K562 (cell line): ENCODE measurements around the gene CARD8. TPM values are rescaled to one million over a fixed set of nuclear protein-coding genes. Genes with fewer than 3 reads are reported as not detected.
A peak's percentile ranks its signal among the peaks of the same experiment; 100 is the strongest.

Experiments used
- BCOR ChIP-seq: fragments of 450-650 bp; IDR thresholded peaks from 2 replicates; pipeline ENCODE4 v1.6.1; 2016
- C11orf30 ChIP-seq: fragments of 450-650 bp; IDR thresholded peaks from 2 replicates; pipeline ENCODE4 v1.6.1; 2016; ENCODE audit warnings: low read depth, mild to moderate bottlenecking
- CBFB ChIP-seq: sonication (generic); formaldehyde crosslinking; IDR thresholded peaks from 2 replicates; pipeline ENCODE4 v1.4.0; 2020; ENCODE audit warnings: mild to moderate bottlenecking, missing genetic modification reagents
- E2F3 ChIP-seq: fragments of 250-450 bp; sonication (Bioruptor Pico); IDR thresholded peaks from 2 replicates; pipeline ENCODE4 v1.4.0; 2020; ENCODE audit warnings: mild to moderate bottlenecking
- HNRNPL ChIP-seq: fragments of 200-400 bp; formaldehyde crosslinking; IDR thresholded peaks from 2 replicates; pipeline ENCODE4 v1.6.1; 2017; ENCODE audit warnings: low read depth, mild to moderate bottlenecking, low read length
- KDM4B ChIP-seq, 2 experiments: fragments of 450-650 bp in 1 of 2; sonication (generic) in 1 of 2; IDR thresholded peaks; 2 replicates each; pipeline ENCODE4 v1.6.1; 2016 to 2017; ENCODE audit warnings: borderline replicate concordance in 2 of 2, antibody characterized with exemption in 1 of 2, low read depth in 1 of 2, mild to moderate bottlenecking in 1 of 2
- MCM7 ChIP-seq, 2 experiments: fragments of 450-650 bp; IDR thresholded peaks; 2 replicates each; pipeline ENCODE4 v1.6.1; 2016 to 2018
- MIER1 ChIP-seq: fragments of 450-650 bp; IDR thresholded peaks from 2 replicates; pipeline ENCODE4 v1.6.1; 2016; ENCODE audit warnings: antibody characterized with exemption, mild to moderate bottlenecking, low read depth
- NFE2 ChIP-seq: IDR thresholded peaks from 2 replicates; pipeline ENCODE4 v1.6.1; 2014; ENCODE audit warnings: antibody characterized with exemption, low read depth
- NR1H2 ChIP-seq: sonication (generic); formaldehyde crosslinking; IDR thresholded peaks from 2 replicates; pipeline ENCODE4 v1.4.0; 2020; ENCODE audit warnings: mild to moderate bottlenecking, missing genetic modification reagents
- RAD21 ChIP-seq, 2 experiments: fragments of 250-450 bp in 1 of 2; fragments of 450-650 bp in 1 of 2; sonication (Bioruptor Pico) in 1 of 2; formaldehyde crosslinking in 1 of 2; IDR thresholded peaks in 1 of 2; conservative IDR thresholded peaks in 1 of 2; 2 replicates each; pipeline versions ENCODE4 v1.4.0 to v1.8.0; 2020 to 2022; ENCODE audit warnings: mild to moderate bottlenecking in 2 of 2, moderate library complexity in 1 of 2
- RNF2 ChIP-seq: sonication (generic); IDR thresholded peaks from 2 replicates; pipeline ENCODE4 v1.6.1; 2016
- STAT5B ChIP-seq: fragments of 250-450 bp; sonication (Bioruptor Pico); IDR thresholded peaks from 2 replicates; pipeline ENCODE4 v1.8.0; 2021; ENCODE audit warnings: mild to moderate bottlenecking, inconsistent platforms
- TEAD2 ChIP-seq: fragments of 450-650 bp; IDR thresholded peaks from 2 replicates; pipeline ENCODE4 v1.6.1; 2016; ENCODE audit warnings: missing genetic modification characterization, control low read depth, missing compliant biosample characterization
- ZNF311 ChIP-seq: fragments of 250-450 bp; sonication (Bioruptor Pico); IDR thresholded peaks from 2 replicates; pipeline ENCODE4 v1.4.0; 2020; ENCODE audit warnings: mild to moderate bottlenecking, moderate library complexity
- ZNF436 ChIP-seq: fragments of 250-450, 450-650 bp; sonication (Bioruptor Pico); formaldehyde crosslinking; IDR thresholded peaks from 2 replicates; pipeline ENCODE4 v1.7.0; 2020; ENCODE audit warnings: mild to moderate bottlenecking
- polyA plus RNA-seq, 8 experiments: library from polyadenylated mRNA; depleted of rRNA in 4 of 8; stranded (reverse) in 5 of 8; unstranded in 3 of 8; fragments of >200 nt; fragmentation: Nextera tagmentation in 2 of 8; fragmentation: Illumina TruSeq in 1 of 8; extraction: Ambion mirVana in 2 of 8; extraction: Trizol in 1 of 8; gene quantifications; 2 replicates each; pipeline versions ENCODE4 v1.2.1 to v1.2.3, GENCODE V29; 2011 to 2014; ENCODE audit warnings: inconsistent platforms in 1 of 8, missing spikeins in 1 of 8
- total RNA-seq, 7 experiments: library from RNA; depleted of rRNA in 6 of 7; stranded (reverse); fragments of >200 nt in 6 of 7; fragmentation: Illumina TruSeq in 2 of 7; extraction: Trizol in 2 of 7; gene quantifications; 2 replicates each; pipeline versions ENCODE4 v1.2.1 to v1.2.3, GENCODE V29; 2011 to 2021; ENCODE audit warnings: low replicate concordance in 1 of 7
- TF ChIP-seq, protein P1 (sequence below): fragments of 200-800 bp; sonication (Bioruptor generic); IDR thresholded peaks from 2 replicates; pipeline ENCODE4 v1.6.1; 2017; ENCODE audit warnings: missing genetic modification characterization, missing compliant biosample characterization
- TF ChIP-seq, protein P2 (sequence below), 2 experiments: fragments of 450-650 bp in 1 of 2; sonication (generic) in 1 of 2; formaldehyde crosslinking in 1 of 2; IDR thresholded peaks in 1 of 2; conservative IDR thresholded peaks in 1 of 2; 2 replicates each; pipeline versions ENCODE4 v1.6.1 to v1.8.1; 2016 to 2023; ENCODE audit warnings: mild to moderate bottlenecking in 2 of 2, moderate library complexity in 2 of 2, inconsistent platforms in 1 of 2, missing genetic modification reagents in 1 of 2
- TF ChIP-seq, protein P3 (sequence below): fragments of 250-450 bp; sonication (Bioruptor Pico); IDR thresholded peaks from 2 replicates; pipeline ENCODE4 v1.8.0; 2022; ENCODE audit warnings: moderate library complexity, mild to moderate bottlenecking, inconsistent platforms
- TF ChIP-seq, protein P4 (sequence below): fragments of 450-650 bp; IDR thresholded peaks from 2 replicates; pipeline ENCODE4 v1.6.1; 2016
- TF ChIP-seq, protein P5 (sequence below): fragments of 200-800 bp; sonication (Bioruptor generic); IDR thresholded peaks from 2 replicates; pipeline ENCODE4 v1.6.1; 2017; ENCODE audit warnings: missing genetic modification characterization, missing compliant biosample characterization
- TF ChIP-seq, protein P6 (sequence below): fragments of 250-450 bp; sonication (Bioruptor Pico); IDR thresholded peaks from 2 replicates; pipeline ENCODE4 v1.4.0; 2020; ENCODE audit warnings: mild to moderate bottlenecking, moderate library complexity

Gene CARD8
- total and polyA plus RNA-seq, 9 of the 15 experiments (the other 6 are each of a cell fraction or from before 2014, with no cell fraction given), result 11.5 to 26.4 (median 20.8) TPM

DNA sequence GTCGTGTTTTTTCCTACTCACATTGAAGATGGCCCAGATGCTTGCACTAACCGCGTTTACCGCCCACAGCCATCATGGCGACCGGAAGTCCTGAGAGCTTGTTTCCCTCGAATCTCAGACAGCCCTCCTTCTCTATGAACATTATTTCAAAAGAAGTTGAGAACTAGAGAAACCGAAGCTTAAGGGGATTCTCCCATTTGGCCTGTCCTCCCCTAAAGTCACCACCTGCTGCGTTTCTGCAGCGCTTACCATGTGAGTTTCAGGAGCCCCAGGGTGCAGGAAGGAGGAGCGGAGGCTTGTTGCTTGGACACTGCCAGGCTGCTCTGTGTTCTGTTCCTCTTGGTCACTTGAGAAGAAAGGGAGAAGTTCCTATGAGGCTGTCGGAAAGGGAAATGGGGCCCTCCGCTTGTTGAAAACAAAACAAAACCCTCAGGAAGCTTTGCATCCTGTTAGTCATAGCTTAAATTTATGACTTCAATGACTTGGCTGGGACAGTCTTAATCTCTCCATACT lies 6.2 kb downstream of the CARD8 start (continued):
- TF ChIP-seq NR1H2 (CRISPR knock-in tag), result no peak
- TF ChIP-seq RNF2, result no peak
- no peak for TF ChIP-seq CBFB (CRISPR knock-in tag)
- TF ChIP-seq, protein P1, sequence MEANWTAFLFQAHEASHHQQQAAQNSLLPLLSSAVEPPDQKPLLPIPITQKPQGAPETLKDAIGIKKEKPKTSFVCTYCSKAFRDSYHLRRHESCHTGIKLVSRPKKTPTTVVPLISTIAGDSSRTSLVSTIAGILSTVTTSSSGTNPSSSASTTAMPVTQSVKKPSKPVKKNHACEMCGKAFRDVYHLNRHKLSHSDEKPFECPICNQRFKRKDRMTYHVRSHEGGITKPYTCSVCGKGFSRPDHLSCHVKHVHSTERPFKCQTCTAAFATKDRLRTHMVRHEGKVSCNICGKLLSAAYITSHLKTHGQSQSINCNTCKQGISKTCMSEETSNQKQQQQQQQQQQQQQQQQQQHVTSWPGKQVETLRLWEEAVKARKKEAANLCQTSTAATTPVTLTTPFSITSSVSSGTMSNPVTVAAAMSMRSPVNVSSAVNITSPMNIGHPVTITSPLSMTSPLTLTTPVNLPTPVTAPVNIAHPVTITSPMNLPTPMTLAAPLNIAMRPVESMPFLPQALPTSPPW (CRISPR knock-in tag), result no peak
- TF ChIP-seq, protein P2, sequence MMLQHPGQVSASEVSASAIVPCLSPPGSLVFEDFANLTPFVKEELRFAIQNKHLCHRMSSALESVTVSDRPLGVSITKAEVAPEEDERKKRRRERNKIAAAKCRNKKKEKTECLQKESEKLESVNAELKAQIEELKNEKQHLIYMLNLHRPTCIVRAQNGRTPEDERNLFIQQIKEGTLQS (IDR thresholded peaks at IDR 0.05), result peak; percentile 34; the same call in 1 of the 2 replicates
- TF ChIP-seq, protein P2 (CRISPR knock-in tag; conservative IDR thresholded peaks at IDR 0.05), result no peak
- TF ChIP-seq, protein P3, sequence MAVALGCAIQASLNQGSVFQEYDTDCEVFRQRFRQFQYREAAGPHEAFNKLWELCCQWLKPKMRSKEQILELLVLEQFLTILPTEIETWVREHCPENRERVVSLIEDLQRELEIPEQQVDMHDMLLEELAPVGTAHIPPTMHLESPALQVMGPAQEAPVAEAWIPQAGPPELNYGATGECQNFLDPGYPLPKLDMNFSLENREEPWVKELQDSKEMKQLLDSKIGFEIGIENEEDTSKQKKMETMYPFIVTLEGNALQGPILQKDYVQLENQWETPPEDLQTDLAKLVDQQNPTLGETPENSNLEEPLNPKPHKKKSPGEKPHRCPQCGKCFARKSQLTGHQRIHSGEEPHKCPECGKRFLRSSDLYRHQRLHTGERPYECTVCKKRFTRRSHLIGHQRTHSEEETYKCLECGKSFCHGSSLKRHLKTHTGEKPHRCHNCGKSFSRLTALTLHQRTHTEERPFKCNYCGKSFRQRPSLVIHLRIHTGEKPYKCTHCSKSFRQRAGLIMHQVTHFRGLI (CRISPR knock-in tag), result no peak
- TF ChIP-seq, protein P4, sequence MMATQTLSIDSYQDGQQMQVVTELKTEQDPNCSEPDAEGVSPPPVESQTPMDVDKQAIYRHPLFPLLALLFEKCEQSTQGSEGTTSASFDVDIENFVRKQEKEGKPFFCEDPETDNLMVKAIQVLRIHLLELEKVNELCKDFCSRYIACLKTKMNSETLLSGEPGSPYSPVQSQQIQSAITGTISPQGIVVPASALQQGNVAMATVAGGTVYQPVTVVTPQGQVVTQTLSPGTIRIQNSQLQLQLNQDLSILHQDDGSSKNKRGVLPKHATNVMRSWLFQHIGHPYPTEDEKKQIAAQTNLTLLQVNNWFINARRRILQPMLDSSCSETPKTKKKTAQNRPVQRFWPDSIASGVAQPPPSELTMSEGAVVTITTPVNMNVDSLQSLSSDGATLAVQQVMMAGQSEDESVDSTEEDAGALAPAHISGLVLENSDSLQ, result peak; percentile 64
- TF ChIP-seq, protein P5, sequence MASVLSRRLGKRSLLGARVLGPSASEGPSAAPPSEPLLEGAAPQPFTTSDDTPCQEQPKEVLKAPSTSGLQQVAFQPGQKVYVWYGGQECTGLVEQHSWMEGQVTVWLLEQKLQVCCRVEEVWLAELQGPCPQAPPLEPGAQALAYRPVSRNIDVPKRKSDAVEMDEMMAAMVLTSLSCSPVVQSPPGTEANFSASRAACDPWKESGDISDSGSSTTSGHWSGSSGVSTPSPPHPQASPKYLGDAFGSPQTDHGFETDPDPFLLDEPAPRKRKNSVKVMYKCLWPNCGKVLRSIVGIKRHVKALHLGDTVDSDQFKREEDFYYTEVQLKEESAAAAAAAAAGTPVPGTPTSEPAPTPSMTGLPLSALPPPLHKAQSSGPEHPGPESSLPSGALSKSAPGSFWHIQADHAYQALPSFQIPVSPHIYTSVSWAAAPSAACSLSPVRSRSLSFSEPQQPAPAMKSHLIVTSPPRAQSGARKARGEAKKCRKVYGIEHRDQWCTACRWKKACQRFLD, result no peak
- TF ChIP-seq STAT5B (CRISPR knock-in tag), result no peak
- no peak for TF ChIP-seq E2F3
- TF ChIP-seq NFE2, result peak; percentile 21; the same call in 1 of the 2 replicates
- no peak for TF ChIP-seq HNRNPL
- TF ChIP-seq MIER1, result no peak
- no peak for TF ChIP-seq MCM7 (IDR thresholded peaks at IDR 0.05)
- no peak for TF ChIP-seq KDM4B (IDR thresholded peaks at IDR 0.05; ENCODE audit: borderline replicate concordance in 2 of 2, low read depth in 1 of 2)
- no peak for TF ChIP-seq C11orf30
- TF ChIP-seq BCOR, result no peak
- no peak for TF ChIP-seq RAD21 (CRISPR knock-in tag; conservative IDR thresholded peaks at IDR 0.05 in 1 of 2, IDR thresholded peaks at IDR 0.05 in 1 of 2)
- TF ChIP-seq TEAD2 (tag), result no peak
- TF ChIP-seq, protein P6, sequence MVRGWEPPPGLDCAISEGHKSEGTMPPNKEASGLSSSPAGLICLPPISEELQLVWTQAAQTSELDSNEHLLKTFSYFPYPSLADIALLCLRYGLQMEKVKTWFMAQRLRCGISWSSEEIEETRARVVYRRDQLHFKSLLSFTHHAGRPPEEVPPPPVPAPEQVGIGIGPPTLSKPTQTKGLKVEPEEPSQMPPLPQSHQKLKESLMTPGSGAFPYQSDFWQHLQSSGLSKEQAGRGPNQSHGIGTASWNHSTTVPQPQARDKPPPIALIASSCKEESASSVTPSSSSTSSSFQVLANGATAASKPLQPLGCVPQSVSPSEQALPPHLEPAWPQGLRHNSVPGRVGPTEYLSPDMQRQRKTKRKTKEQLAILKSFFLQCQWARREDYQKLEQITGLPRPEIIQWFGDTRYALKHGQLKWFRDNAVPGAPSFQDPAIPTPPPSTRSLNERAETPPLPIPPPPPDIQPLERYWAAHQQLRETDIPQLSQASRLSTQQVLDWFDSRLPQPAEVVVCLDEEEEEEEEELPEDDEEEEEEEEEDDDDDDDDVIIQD (CRISPR knock-in tag), result no peak
- TF ChIP-seq ZNF436 (CRISPR knock-in tag), result no peak
- no peak for TF ChIP-seq ZNF311
